DMS114 treated with DMSO at 0.1 percent for 48 hours (cell line): Measurements from ENCODE around the gene NISCH.

ENCODE experiments used
- DNase-seq: peaks from one replicate; lab custom pipeline; 2025; ENCODE audit not compliant: unreplicated experiment; lab: John Stamatoyannopoulos, UW

The NISCH gene

GRCh38 chr3:52488746-52489145 lies 33.3 kb downstream of the NISCH start:
- no peak for DNase-seq

GRCh38 chr3:52489453-52489852 lies 34.0 kb downstream of the NISCH start:
- DNase-seq: no peak

GRCh38 chr3:52490035-52490938 lies 34.9 kb downstream of the NISCH start:
- no peak for DNase-seq

- no peak for DNase-seq
Measured at GRCh38 chr3:52490939-52491526, 35.6 kb downstream of the NISCH start.

GRCh38 chr3:52492059-52492458 lies 36.7 kb downstream of the NISCH start:
- no peak for DNase-seq

- DNase-seq: no peak
Measured at GRCh38 chr3:52493232-52494017, 38.0 kb downstream of the NISCH start.

GRCh38 chr3:52494445-52494844 lies 39.0 kb downstream of the NISCH start:
- no peak for DNase-seq

- DNase-seq: no peak
Measured at GRCh38 chr3:52494886-52495495, 39.6 kb downstream of the NISCH start, which contains the start of gene STAB1. Gene STAB1 (plus strand): TSS chr3:52495338. CDS start chr3:52495414, 76 bp downstream.

- DNase-seq: no peak
Measured at GRCh38 chr3:52495777-52496602, 40.6 kb downstream of the NISCH start.

- no peak for DNase-seq
Measured at GRCh38 chr3:52498137-52499054, 43.0 kb downstream of the NISCH start.

- no peak for DNase-seq
Measured at GRCh38 chr3:52501046-52501445, 45.6 kb downstream of the NISCH start.

GRCh38 chr3:52502001-52502400 lies 46.6 kb downstream of the NISCH start:
- no peak for DNase-seq

GRCh38 chr3:52502808-52503350 lies 47.5 kb downstream of the NISCH start:
- DNase-seq: no peak

- DNase-seq: no peak
Measured at GRCh38 chr3:52503788-52504424, 48.5 kb downstream of the NISCH start.

- DNase-seq: no peak
Measured at GRCh38 chr3:52504977-52505376, 49.6 kb downstream of the NISCH start.

- no peak for DNase-seq
Measured at GRCh38 chr3:52506266-52506966, 51.0 kb downstream of the NISCH start.

GRCh38 chr3:52507359-52507758 lies 52.0 kb downstream of the NISCH start:
- no peak for DNase-seq
